SU-DHL-6 (cell line): ENCODE measurements around the gene NDUFS8.

ENCODE experiments used
- EZH2phosphoT487 ChIP-seq: fragments of 200-600 bp; sonication (generic), shearing (Covaris generic); conservative IDR thresholded peaks from 2 replicates; pipeline ENCODE4 v1.6.1; 2018; ENCODE audit warnings: mild to moderate bottlenecking, antibody characterized with exemption, low read length, moderate library complexity, mixed read lengths
- TF ChIP-seq, protein P1 (sequence below): fragments of 200-600 bp; sonication (generic); IDR thresholded peaks from one replicate; pipeline ENCODE4 v1.5.1; 2017; ENCODE audit warnings: antibody characterized with exemption, mild to moderate bottlenecking, low read length, moderate library complexity; ENCODE audit not compliant: insufficient read depth, poor library complexity, severe bottlenecking

DNA sequence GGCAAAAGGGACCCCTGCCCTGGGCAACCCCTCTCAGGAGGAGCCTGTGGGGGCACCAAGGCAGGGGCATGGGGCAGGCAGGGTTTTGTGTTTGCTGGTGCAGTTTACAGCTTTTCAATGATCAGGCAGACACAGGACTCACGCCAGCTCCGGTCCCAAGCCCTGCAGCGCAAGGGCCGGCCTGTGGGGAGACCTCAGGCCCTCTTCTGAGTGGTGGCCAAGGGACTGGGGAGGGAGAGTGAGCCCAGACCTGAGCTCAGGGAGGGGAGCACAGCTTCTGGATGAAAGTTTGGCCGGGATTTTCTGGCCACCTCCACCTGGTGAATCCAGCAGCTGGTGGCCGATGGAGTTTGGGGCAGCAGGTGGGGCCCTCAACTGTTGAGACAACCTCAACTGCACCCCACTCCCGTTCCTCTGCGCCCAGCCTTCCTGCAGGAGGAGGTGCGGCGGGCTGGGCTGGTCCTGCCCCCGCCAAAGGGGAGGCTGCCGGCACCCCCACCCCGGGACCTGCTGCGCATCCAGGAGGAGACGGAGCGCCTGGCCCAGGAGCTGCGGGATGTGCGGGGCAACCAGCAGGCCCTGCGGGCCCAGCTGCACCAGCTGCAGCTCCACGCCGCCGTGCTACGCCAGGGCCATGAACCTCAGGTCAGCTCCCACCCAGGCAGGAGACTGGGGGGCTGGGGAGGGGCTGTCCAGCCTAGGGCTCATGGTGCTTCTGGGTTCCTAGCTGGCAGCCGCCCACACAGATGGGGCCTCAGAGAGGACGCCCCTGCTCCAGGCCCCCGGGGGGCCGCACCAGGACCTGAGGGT is 11.9 kb downstream of the NDUFS8 start:
- no peak for TF ChIP-seq EZH2phosphoT487
- TF ChIP-seq, protein P1, sequence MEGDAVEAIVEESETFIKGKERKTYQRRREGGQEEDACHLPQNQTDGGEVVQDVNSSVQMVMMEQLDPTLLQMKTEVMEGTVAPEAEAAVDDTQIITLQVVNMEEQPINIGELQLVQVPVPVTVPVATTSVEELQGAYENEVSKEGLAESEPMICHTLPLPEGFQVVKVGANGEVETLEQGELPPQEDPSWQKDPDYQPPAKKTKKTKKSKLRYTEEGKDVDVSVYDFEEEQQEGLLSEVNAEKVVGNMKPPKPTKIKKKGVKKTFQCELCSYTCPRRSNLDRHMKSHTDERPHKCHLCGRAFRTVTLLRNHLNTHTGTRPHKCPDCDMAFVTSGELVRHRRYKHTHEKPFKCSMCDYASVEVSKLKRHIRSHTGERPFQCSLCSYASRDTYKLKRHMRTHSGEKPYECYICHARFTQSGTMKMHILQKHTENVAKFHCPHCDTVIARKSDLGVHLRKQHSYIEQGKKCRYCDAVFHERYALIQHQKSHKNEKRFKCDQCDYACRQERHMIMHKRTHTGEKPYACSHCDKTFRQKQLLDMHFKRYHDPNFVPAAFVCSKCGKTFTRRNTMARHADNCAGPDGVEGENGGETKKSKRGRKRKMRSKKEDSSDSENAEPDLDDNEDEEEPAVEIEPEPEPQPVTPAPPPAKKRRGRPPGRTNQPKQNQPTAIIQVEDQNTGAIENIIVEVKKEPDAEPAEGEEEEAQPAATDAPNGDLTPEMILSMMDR, result no peak
